ENCODE data around the gene CTNNA2.
"Not testable (repeated sequence)": the region's sequence is repeated elsewhere in the genome, so short reads cannot be mapped to it uniquely, and the experiment has no call there.

The CTNNA2 gene

GRCh38 chr2:79994965-79995364 is 482.1 kb downstream of the CTNNA2 start:
- no peak for DNase-seq

GRCh38 chr2:79996709-79997108 is 483.9 kb downstream of the CTNNA2 start:
- no peak for DNase-seq

- no peak for DNase-seq
Measured at GRCh38 chr2:80001701-80002101, 488.9 kb downstream of the CTNNA2 start.

- DNase-seq: no peak
Measured at GRCh38 chr2:80002112-80002511, 489.3 kb downstream of the CTNNA2 start.

GRCh38 chr2:80002568-80003157 is 489.8 kb downstream of the CTNNA2 start:
- DNase-seq: no peak

GRCh38 chr2:80007777-80008503 is 495.1 kb downstream of the CTNNA2 start:
- DNase-seq: no peak

- no peak for DNase-seq
Measured at GRCh38 chr2:80008596-80008995, 495.7 kb downstream of the CTNNA2 start.

GRCh38 chr2:80009211-80009610 is 496.4 kb downstream of the CTNNA2 start:
- DNase-seq: no peak

GRCh38 chr2:80012061-80012460 is 499.2 kb downstream of the CTNNA2 start:
- no peak for DNase-seq

GRCh38 chr2:80014637-80015036 is 501.8 kb downstream of the CTNNA2 start:
- DNase-seq: no peak

GRCh38 chr2:80016171-80016570 is 503.3 kb downstream of the CTNNA2 start:
- DNase-seq: no peak

- no peak for DNase-seq
Measured at GRCh38 chr2:80019571-80020460, 507.0 kb downstream of the CTNNA2 start.

- DNase-seq: no peak
Measured at GRCh38 chr2:80022018-80022417, 509.2 kb downstream of the CTNNA2 start.

GRCh38 chr2:80026040-80026729 is 513.3 kb downstream of the CTNNA2 start:
- DNase-seq: no peak

- DNase-seq: no peak
Measured at GRCh38 chr2:80028051-80028450, 515.2 kb downstream of the CTNNA2 start.

GRCh38 chr2:80028584-80028983 is 515.7 kb downstream of the CTNNA2 start:
- DNase-seq: no peak

GRCh38 chr2:80030135-80030534 is 517.3 kb downstream of the CTNNA2 start:
- DNase-seq: no peak

- DNase-seq: not testable (repeated sequence)
Measured at GRCh38 chr2:80032684-80033083, 519.8 kb downstream of the CTNNA2 start.

- no peak for DNase-seq
Measured at GRCh38 chr2:80035749-80036285, 523.0 kb downstream of the CTNNA2 start.

GRCh38 chr2:80037310-80037709 is 524.5 kb downstream of the CTNNA2 start:
- DNase-seq: no peak

- no peak for DNase-seq
Measured at GRCh38 chr2:80040226-80040625, 527.4 kb downstream of the CTNNA2 start.

GRCh38 chr2:80042635-80043034 is 529.8 kb downstream of the CTNNA2 start:
- DNase-seq: no peak

GRCh38 chr2:80048296-80048695 is 535.4 kb downstream of the CTNNA2 start:
- DNase-seq: no peak

Measured in activated CD4-positive, CD25-positive, alpha-beta regulatory T cell treated with anti-CD3 and anti-CD28 coated beads, Interleukin-2, amount 50 U/mL, for 72 hours (primary cell).